ENCODE measurements around the gene LRP1B. TPM values are rescaled to one million over a fixed set of nuclear protein-coding genes. Genes with fewer than 3 reads are reported as not detected.
"Not testable (repeated sequence)": the region's sequence is repeated elsewhere in the genome, so short reads cannot be mapped to it uniquely, and the experiment has no call there.

LRP1B gene
- total RNA-seq, 1 donor from 2014 or later: 0.27 TPM

- DNase-seq (ENCODE audit: low spot score): no peak
- intact Hi-C loops (cut with DNase I): no loop called here
Measured at GRCh38 chr2:140454717-140455116, 1676.1 kb downstream of the LRP1B start.

GRCh38 chr2:140451324-140451723 is 1679.5 kb downstream of the LRP1B start:
- DNase-seq (ENCODE audit: low spot score): no peak
- intact Hi-C loops (cut with DNase I): no loop called here

DNA sequence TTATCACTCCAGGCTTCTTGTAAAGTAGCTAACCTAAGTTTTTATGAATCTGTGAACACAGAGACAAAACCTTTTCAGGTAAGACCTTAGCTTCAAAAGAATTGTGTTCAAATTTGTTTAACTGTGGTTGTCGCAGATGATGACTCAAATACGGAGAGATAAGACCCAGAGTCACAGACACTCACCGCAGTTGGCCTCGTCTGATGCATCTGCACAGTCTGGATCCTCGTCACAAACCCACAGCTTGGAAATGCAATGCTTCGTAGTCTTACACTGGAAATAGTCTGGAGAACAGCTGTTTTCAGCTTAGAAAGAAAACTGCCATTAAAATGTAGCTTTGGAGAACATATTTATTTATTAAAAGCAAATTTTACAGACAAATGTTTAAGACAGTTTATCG is 1688.5 kb downstream of the LRP1B start:
- no peak for DNase-seq (ENCODE audit: low spot score)
- intact Hi-C loops (cut with DNase I): no loop called here

- intact Hi-C loops (cut with DNase I): no loop called here
- DNase-seq (ENCODE audit: low spot score): no peak
Measured at GRCh38 chr2:140440815-140441214, 1690.0 kb downstream of the LRP1B start.

GRCh38 chr2:140436936-140437335 is 1693.9 kb downstream of the LRP1B start:
- intact Hi-C loops (cut with DNase I): no loop called here
- DNase-seq (ENCODE audit: low spot score): no peak

DNA sequence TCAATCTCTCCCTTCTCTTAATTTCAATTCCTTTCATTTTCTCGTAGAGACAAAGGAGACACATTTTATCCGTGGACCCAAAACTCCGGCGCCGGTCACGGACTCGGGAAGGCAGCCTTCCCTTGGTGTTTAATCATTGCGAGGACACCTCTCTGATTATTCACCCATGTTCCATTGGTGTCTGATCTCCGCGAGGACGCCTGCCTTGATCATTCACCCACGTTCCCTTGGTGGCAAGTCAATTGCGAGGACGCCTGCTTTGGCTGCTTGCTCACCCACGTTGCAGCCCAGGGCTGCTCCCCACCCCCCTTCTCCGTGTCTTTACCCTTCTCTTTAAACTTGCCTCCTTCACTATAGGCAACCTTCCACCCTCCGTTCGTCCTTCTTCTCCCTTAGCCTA is 1703.8 kb downstream of the LRP1B start:
- intact Hi-C loops (cut with DNase I); DNase-seq (ENCODE audit: low spot score): not testable (repeated sequence)

GRCh38 chr2:140424471-140424870 is 1706.3 kb downstream of the LRP1B start:
- intact Hi-C loops (cut with DNase I): no loop called here
- DNase-seq (ENCODE audit: low spot score): no peak

DNA sequence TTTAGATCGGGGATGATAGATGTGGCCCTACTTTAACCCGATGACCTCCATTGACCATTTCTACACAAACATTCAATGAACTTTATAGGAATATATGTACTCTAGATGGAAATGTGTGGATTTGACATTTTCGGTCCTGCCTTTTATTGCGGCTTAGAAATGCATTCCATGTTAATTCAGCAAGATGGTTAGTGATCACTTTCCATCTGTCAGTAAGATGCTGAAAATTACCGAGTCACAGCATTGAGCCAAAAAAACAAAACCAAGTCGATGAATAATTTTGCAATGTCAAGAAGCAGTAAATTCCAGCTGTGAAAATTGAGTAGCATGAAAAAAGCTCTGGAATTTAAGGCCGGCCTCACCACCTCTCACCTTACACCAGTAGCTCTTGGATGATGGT is 1708.1 kb downstream of the LRP1B start:
- intact Hi-C loops (cut with DNase I): no loop called here
- no peak for DNase-seq (ENCODE audit: low spot score)

GRCh38 chr2:140417504-140417903 is 1713.3 kb downstream of the LRP1B start:
- DNase-seq (ENCODE audit: low spot score): no peak
- intact Hi-C loops (cut with DNase I): no loop called here

GRCh38 chr2:140416577-140416976 is 1714.2 kb downstream of the LRP1B start:
- DNase-seq (ENCODE audit: low spot score): no peak
- intact Hi-C loops (cut with DNase I): no loop called here

DNA sequence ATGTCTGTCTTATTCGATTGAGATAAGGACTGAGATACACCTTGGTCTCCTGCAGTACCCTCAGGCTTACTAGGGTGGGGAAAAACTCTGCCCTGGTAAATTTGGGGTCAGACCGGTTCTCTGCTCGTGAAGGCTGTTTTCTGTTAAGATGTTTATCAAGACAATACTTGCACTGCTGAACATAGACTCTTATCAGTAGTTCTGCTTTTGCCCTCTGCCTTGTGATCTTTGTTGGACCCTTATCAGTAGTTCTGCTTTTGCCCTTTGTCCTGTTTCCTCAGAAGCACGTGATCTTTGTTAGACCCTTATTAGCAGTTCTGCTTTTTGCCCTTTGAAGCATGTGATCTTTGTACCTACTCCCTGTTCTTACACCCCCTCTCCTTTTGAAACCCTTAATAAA is 1715.8 kb downstream of the LRP1B start:
- intact Hi-C loops (cut with DNase I); DNase-seq (ENCODE audit: low spot score): not testable (repeated sequence)

- intact Hi-C loops (cut with DNase I): no loop called here
- DNase-seq (ENCODE audit: low spot score): no peak
Measured at GRCh38 chr2:140410695-140411094, 1720.1 kb downstream of the LRP1B start.

DNA sequence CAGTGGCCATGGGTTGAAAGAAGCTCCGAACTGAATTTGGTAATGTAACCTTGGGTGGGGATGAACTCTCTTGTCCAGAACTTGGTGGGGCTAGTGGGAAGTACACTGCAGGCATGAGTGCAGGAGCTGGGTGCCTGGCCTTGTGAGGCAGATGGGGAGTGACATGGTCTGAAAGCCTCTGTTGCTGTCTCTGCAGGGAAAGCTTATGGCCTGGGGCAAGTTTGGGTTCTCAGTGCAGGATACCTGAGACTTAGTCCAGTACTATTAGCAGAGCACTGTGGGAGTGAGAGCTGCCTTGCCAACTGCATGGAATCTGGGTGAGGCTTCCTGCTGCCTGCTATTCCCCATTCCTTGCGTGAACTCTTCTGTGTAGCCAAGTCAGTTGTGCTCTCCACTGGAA is 1729.8 kb downstream of the LRP1B start:
- DNase-seq (ENCODE audit: low spot score): no peak
- intact Hi-C loops (cut with DNase I): no loop called here

DNA sequence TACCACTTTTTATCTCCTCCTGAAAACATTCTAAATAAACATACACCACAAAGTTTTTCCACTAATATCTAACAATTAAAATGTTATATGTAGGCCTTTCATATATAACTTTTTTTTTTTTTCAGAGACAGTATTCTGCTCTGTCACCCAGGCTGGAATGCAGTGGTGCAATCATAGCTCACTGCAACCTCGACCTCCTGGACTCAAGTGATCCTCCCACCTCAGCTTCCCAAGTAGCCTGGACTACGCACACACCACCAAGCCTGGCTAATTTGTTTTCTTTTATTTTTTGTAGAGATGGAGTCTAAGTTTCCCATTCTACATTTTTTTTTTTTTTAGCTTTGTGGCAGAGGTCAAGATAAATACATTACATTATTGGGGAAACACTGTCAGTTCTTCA is 1738.0 kb downstream of the LRP1B start:
- intact Hi-C loops (cut with DNase I): no loop called here
- no peak for DNase-seq (ENCODE audit: low spot score)

DNA sequence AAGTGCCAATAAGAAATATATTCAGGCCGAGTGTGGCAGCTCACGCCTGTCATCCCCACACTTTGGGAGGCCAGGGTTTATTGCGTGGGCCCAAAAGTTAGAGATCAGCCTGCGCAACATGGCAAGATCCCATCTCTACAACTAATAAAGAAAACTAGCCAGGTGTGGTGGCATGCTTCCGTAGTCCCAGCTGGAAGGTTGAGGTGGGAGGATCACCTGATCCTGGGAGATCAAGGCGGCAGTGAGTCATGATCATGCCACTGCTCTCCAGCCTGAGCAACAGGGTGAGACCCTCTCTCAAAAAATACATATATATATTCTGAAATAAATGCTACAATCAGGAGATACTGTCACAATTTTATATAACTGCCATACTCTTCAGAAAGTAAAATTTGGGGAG is 1745.9 kb downstream of the LRP1B start:
- intact Hi-C loops (cut with DNase I): no loop called here
- no peak for DNase-seq (ENCODE audit: low spot score)

DNA sequence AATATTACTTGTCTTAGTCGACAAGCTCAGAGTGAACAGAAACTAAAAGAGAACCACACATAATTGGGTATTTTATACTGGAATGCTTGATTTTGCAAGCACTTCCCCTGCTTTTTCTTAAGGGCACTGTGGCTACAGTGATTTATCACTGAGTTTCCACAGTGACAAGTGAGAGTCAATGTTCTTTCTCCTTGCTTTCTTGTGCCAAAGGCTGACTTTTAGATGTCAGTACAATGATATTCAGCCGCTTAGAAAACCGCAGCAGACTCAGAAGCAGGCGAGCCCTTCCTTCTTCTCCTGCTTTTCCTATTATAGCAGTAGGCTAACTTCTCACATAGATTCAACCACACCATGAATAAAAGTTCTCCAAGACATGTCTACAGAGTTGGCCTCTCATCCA is 1747.0 kb downstream of the LRP1B start:
- no peak for DNase-seq (ENCODE audit: low spot score)
- intact Hi-C loops (cut with DNase I): no loop called here

DNA sequence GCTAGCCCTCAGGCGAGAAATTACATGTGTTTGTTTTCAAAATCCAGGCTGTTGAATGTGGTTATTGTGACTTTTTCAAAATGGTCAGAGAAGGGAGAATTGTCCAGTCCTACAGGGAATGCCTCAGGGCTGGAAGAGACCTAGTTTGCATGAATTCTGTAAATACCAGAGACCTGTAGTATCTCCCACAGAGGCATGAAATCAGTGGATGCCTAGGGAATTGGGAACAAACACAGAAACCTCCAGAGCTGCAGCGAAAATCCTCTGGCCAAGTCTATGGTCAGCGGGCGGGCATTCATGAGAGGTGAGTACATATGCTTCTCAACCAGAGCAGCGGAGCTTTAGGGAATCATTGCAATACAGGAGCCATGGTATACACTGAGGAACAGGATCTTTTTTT is 1754.1 kb downstream of the LRP1B start:
- no peak for DNase-seq (ENCODE audit: low spot score)
- intact Hi-C loops (cut with DNase I): no loop called here

DNA sequence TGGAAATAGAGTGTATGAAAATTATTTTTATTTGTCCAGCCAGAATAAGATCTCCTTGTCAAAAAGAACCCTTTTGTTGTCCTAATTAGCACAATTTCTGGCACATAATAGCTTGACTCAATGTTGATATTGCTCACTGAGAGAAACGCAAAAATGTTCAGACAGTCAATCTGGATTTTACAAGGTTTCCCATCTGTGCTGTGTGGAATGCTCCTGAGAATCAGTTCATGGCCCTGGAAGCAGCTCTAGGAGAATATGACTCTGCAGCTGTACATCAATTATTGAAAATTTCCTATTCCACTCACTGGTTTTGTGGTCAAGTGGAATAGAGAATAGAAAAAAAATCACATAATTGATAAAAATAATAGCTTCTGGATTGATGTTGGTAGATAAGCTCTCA is 1767.7 kb downstream of the LRP1B start:
- intact Hi-C loops (cut with DNase I): no loop called here
- no peak for DNase-seq (ENCODE audit: low spot score)

DNA sequence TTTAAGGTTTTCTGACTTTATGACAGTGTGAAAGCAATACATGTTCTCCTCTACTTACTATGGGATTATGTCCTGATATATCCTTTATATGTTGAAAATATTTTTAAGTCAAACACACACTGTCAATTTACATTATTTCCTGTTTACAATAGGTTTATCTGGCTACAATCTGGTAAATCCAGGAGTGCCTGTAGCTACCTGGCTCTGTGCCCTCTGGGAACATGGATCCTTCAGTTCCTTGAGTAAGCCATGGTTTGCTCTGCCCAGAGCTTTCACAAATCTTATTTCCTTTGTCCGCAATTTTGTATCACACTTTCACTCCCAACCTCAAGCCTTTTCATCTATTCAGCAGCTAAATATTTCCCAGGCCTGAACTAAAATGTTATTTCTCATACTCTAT is 1768.5 kb downstream of the LRP1B start:
- DNase-seq (ENCODE audit: low spot score): no peak

GRCh38 chr2:140359056-140359771 is 1771.6 kb downstream of the LRP1B start:
- intact Hi-C loops (cut with DNase I): no loop called here
- no peak for DNase-seq (ENCODE audit: low spot score)

More for the DNA sequence above, 1768.5 kb downstream of the LRP1B start:
- intact Hi-C loops (cut with DNase I): no loop called here

DNA sequence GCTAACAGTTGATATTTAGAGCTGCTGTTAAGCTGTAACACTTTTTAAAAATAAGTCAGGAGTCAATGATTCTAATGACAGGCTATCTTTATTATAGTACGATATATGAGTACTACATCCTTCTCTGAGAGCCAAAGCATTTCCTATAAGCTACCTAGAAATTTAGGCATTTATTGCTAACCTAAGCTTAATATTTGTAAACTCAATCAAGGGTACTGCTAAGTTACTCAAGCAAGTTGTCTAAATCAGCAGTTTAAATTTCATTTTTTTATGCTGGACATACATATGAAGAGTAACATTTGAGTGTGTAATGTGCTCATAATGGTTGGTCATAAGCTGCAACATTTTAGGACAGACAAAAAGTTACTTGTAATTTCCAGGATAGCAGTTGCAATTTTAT is 1774.1 kb downstream of the LRP1B start:
- DNase-seq (ENCODE audit: low spot score): no peak
- intact Hi-C loops (cut with DNase I): no loop called here

GRCh38 chr2:140355511-140356090 is 1775.2 kb downstream of the LRP1B start:
- intact Hi-C loops (cut with DNase I): no loop called here
- no peak for DNase-seq (ENCODE audit: low spot score)

All from cardiac septum (tissue), 1 donor.